ENCODE measurements around the gene TOP3B. TPM values are rescaled to one million over a fixed set of nuclear protein-coding genes. Genes with fewer than 3 reads are reported as not detected.

The TOP3B gene
- total RNA-seq, 6 experiments from 2014 or later, result 13.8 to 17.1 (median 15.2) TPM

DNA sequence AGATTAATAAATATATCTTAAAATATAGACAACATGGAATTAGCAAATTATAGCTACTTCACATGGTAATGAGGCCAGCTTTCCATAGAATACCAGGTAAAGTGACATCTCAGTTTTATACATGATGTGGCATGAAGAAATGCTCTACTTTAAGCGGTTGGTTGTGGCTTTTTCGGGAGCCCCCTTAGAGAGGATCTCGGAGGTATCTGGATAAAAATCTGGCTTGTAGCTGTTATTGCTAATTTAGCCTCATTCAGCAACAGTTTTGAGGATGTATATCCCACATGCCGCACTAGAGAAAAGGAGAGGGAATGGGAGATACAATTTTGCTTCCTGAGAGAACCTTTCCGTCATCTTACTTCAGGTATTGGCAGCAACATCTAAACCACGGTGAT, 24.0 kb upstream of the TOP3B start:
- H3K36me3 Mint-ChIP-seq (ENCODE audit: low read depth), result no peaks in the 10 kb centered on the region
- H3K27me3 Mint-ChIP-seq (ENCODE audit: insufficient read depth), result peaks cover 15% of the 10 kb centered on the region
- no peak overlapping the region for H3K4me3 Mint-ChIP-seq
- peaks cover 5% of the 10 kb centered on the region; the same call in 1 of the 2 replicates for H3K4me1 Mint-ChIP-seq (ENCODE audit: low read depth)
- TF ChIP-seq, protein P1, sequence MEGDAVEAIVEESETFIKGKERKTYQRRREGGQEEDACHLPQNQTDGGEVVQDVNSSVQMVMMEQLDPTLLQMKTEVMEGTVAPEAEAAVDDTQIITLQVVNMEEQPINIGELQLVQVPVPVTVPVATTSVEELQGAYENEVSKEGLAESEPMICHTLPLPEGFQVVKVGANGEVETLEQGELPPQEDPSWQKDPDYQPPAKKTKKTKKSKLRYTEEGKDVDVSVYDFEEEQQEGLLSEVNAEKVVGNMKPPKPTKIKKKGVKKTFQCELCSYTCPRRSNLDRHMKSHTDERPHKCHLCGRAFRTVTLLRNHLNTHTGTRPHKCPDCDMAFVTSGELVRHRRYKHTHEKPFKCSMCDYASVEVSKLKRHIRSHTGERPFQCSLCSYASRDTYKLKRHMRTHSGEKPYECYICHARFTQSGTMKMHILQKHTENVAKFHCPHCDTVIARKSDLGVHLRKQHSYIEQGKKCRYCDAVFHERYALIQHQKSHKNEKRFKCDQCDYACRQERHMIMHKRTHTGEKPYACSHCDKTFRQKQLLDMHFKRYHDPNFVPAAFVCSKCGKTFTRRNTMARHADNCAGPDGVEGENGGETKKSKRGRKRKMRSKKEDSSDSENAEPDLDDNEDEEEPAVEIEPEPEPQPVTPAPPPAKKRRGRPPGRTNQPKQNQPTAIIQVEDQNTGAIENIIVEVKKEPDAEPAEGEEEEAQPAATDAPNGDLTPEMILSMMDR (IDR thresholded peaks at IDR 0.05), result no peak
- DNase-seq, result no peak
- no peaks in the 10 kb centered on the region for H3K9me3 Mint-ChIP-seq
- H3K27ac Mint-ChIP-seq, result no peak overlapping the region

DNA sequence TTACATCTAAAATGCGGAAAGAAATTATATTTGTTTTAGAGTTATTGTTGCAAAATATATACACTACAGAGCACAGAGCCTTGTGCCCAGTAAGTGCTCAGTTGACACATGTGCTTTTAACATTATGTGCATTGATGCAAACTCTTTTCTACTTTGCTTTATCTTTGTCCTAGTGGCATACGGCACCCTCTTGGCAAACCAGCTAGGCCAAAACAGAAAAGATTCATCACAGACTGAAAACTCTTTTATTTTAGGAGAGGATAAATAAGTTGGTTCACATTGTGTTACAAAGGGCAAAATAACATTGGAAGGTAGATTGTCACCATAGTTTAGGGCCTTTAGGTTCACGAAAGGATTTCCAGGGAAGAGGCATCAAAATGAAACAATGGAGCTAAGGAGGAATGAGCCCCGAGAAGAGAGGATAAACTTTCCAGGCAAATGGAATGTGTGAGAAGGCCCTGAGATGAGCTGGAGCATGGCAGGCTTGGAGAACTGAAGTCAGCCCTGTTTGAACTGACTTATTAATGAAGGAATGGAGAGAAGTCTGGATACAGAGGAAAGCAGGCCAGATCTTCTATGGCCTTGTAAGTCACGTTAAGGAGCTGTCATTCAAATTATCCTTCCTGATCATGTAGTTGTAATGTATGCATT, 23.5 kb upstream of the TOP3B start:
- peaks cover 5% of the 10 kb centered on the region; the same call in 1 of the 2 replicates for H3K4me1 Mint-ChIP-seq (ENCODE audit: low read depth)
- H3K27ac Mint-ChIP-seq, result no peak overlapping the region
- TF ChIP-seq, protein P1 (IDR thresholded peaks at IDR 0.05), result no peak
- DNase-seq, result no peak
- H3K27me3 Mint-ChIP-seq (ENCODE audit: insufficient read depth), result peaks cover 15% of the 10 kb centered on the region
- H3K4me3 Mint-ChIP-seq, result no peak overlapping the region
- H3K9me3 Mint-ChIP-seq, result no peaks in the 10 kb centered on the region
- H3K36me3 Mint-ChIP-seq (ENCODE audit: low read depth), result no peaks in the 10 kb centered on the region

DNA sequence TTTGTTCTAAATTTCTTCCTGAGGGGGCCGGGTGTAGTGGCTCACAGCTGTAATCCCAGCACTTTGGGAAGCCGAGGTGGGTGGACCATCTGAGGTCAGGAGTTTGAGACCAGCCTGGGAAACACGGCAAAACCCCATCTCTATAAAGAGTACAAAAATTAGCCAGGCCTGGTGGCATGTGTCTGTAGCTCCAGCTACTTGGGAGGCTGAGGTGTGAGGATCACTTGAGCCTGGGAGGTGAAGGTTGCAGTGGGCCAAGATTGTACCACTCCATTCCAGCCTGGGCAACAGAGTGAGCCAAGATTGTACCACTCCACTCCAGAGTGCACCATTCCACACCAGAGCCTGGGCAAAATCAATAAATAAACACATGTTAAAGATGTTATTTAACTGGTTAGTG, 20.6 kb upstream of the TOP3B start:
- H3K27me3 Mint-ChIP-seq (ENCODE audit: insufficient read depth), result peaks cover 16% of the 10 kb centered on the region
- H3K4me1 Mint-ChIP-seq (ENCODE audit: low read depth), result no peaks in the 10 kb centered on the region
- no peaks in the 10 kb centered on the region for H3K9me3 Mint-ChIP-seq

DNA sequence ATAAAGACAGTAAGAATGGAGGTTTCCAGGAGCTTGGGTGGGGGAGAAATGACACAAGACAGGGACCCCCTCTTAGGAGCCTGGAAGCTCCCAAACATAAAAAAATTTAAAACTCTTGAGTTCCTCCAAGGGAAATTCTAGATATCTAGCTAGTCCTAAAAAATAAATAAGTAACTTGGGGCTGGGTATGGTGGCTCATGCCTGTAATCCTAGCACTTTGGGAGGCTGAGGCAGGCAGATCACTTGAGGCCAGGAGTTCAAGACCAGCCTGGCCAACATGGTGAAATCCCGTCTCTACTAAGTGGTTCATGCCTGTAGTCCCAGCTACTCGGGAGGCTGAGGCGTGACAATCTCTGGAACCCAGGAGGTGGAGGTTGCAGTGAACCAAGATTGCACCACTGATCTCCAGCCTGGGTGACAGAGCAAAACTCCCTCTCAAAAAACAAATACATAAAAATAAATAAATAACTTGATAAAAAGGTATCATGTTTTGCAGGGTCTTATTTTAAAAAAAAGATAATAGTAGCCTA, 20.0 kb upstream of the TOP3B start:
- Mint-ChIP-seq H3K27ac (no peak overlapping the region), H3K4me1 (ENCODE audit: low read depth) (no peaks in the 10 kb centered on the region), H3K9me3 (no peaks in the 10 kb centered on the region), H3K36me3 (ENCODE audit: low read depth) (no peaks in the 10 kb centered on the region), H3K4me3 (no peak overlapping the region), H3K27me3 (ENCODE audit: insufficient read depth) (peaks cover 17% of the 10 kb centered on the region)
- no peak for DNase-seq
- TF ChIP-seq, protein P1 (IDR thresholded peaks at IDR 0.05), result no peak

More for the DNA sequence above, 20.6 kb upstream of the TOP3B start:
- DNase-seq, result no peak
- TF ChIP-seq, protein P1 (IDR thresholded peaks at IDR 0.05), result no peak
- H3K4me3 Mint-ChIP-seq, result no peak overlapping the region
- H3K27ac Mint-ChIP-seq, result no peak overlapping the region
- H3K36me3 Mint-ChIP-seq (ENCODE audit: low read depth), result no peaks in the 10 kb centered on the region

DNA sequence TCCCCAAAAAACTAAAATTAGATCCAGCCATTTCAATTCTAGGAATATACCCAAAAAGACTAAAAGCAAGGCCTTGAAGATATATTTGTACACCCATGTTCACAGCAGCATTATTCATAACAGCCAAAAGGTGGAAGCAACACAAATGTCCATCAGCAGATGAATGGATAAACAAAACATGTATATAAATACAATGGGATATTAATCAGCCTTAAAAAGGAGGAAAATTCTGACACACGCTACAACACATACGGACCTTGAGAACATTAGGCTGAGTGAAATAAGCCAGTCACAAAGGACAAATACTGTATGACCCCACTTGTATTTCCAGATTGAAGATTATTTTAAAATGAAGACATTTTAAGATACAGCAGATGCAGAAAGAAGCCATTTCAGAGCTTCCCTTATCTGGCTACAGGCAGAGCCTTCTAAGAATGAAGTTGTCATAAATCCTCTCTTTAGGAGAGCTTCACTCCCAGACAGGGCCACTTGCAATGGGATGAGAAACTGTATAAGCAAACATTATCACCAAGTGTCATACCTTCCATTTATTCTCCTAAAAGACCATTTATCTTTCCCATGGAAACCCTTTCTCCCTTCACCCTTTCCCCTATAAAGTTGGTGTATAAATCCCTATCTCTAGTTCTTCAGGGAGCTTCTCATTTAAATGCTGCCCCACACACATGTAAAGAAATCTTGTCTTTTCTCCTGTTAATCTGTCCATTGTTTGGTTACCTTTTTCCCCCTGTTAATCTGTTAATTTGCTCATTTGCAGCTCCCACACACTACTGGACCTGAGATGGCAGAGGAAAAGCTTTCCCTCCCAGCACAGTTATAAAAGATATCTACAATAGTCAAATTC, 19.3 kb upstream of the TOP3B start:
- Mint-ChIP-seq H3K9me3 (no peaks in the 10 kb centered on the region), H3K4me3 (no peak overlapping the region), H3K4me1 (ENCODE audit: low read depth) (no peaks in the 10 kb centered on the region), H3K27ac (no peak overlapping the region), H3K27me3 (ENCODE audit: insufficient read depth) (peaks cover 16% of the 10 kb centered on the region), H3K36me3 (ENCODE audit: low read depth) (no peaks in the 10 kb centered on the region)
- TF ChIP-seq, protein P1 (IDR thresholded peaks at IDR 0.05), result no peak
- no peak for DNase-seq
